Superior temporal gyrus (tissue), 1 donor: ENCODE data around the gene CNTNAP2.

Experiments used
- DNase-seq: peaks from one replicate; pipeline ENCODE4 v3.0.0-alpha.2; 2016; ENCODE audit errors: extremely low spot score

Gene CNTNAP2

GRCh38 chr7:147472556-147472955 is 1356.0 kb downstream of the CNTNAP2 start:
- DNase-seq = no peak

DNA sequence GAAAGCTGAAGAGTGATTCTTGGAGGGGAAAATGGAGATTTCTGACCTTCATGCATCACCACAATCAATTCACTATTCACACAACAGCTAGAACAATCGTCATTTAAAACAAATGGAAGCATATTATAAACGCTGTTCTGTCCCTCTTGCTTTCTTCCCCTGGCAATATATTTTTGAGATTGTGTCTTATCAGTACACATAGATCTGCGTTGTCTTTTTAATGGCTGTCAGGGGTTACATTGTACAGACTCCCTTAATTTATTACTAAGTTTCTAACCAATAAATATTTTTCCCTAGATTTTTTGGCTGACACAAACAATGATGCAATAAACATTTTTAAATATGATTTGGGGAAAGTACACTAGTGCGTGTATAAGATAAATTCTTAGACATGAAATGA is 1358.3 kb downstream of the CNTNAP2 start:
- DNase-seq = no peak

GRCh38 chr7:147477526-147477925 is 1360.9 kb downstream of the CNTNAP2 start:
- DNase-seq = no peak

- no peak for DNase-seq
Observed at GRCh38 chr7:147478796-147479195, 1362.2 kb downstream of the CNTNAP2 start.

DNA sequence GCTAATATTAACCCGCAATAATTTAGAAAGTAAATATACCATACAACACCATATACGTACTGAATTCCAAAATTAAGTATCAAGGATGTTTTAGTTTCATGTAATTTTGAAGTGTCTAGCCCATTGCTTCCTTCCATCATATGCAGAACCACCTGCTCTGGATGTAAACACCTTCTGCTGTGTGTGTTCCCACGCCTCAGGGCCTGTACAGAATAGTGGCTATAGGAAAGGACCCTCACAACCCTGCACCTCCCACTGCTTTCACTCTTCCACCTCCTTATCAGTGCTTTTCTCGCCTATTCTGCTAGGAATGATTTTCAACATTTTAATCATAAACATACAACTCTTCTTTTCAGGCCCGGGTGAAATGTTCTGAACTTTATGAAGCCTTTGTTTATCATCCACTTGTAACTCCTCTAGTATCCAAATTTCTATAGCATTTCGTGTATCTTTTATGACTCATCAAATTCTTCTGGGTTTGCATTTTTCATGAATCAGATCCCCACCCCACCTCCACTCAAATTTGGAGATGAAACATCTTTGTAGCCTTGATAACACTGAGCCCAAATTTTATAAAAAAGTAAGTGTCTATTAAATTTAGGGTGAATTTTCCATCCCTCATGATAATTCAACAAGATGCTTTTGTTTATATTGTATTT is 1367.2 kb downstream of the CNTNAP2 start:
- DNase-seq = no peak

DNA sequence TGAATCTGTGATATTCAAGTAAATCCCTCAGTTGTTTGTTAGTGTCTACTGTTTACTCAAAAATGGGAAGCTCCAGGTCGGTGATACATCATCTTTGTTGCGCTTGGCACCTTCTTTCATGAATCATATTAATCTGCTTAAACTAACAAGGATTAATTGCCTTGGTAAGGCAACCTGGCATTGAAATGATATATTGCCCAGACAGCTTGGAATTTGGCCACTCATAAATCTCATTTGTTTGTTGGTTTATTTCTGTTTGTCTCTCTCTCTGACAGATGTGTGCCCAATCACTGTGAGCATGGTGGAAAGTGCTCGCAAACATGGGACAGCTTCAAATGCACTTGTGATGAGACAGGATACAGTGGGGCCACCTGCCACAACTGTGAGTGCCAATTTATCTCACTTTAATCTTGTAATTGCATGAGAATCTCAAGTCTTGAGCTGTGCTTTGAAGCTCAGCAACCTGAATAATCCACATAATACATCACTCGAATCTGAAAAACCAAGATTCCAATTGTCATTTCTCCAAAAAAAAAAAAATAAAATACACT is 1369.1 kb downstream of the CNTNAP2 start:
- DNase-seq = no peak

DNA sequence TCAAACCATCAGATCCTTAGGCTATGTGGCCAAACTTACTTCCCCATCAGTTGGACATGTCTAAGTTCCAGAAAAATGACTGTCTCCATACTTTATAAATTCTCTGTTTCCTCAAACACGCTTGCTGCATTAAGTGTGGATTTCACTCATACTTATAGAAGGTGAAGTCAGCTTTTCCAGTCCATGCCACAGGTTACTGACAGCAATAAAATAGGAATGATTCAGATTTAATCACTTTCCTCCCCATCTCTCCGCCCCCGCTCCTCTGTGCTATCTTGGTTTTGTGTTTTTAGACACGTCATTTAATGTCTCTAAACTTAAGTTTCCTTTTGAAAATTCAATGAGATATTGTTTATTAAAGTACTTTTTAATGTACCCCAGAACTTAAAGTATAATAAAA is 1376.0 kb downstream of the CNTNAP2 start:
- no peak for DNase-seq

- no peak for DNase-seq
Observed at GRCh38 chr7:147496209-147496608, 1379.6 kb downstream of the CNTNAP2 start.

- DNase-seq = no peak
Observed at GRCh38 chr7:147497246-147497645, 1380.6 kb downstream of the CNTNAP2 start.

- DNase-seq = no peak
Observed at GRCh38 chr7:147498081-147498480, 1381.5 kb downstream of the CNTNAP2 start.

GRCh38 chr7:147509035-147509501 is 1392.5 kb downstream of the CNTNAP2 start:
- DNase-seq = no peak

GRCh38 chr7:147509541-147510200 is 1393.1 kb downstream of the CNTNAP2 start:
- DNase-seq = no peak

GRCh38 chr7:147510201-147510542 is 1393.6 kb downstream of the CNTNAP2 start:
- DNase-seq = no peak

- no peak for DNase-seq
Observed at GRCh38 chr7:147510923-147511322, 1394.3 kb downstream of the CNTNAP2 start.

DNA sequence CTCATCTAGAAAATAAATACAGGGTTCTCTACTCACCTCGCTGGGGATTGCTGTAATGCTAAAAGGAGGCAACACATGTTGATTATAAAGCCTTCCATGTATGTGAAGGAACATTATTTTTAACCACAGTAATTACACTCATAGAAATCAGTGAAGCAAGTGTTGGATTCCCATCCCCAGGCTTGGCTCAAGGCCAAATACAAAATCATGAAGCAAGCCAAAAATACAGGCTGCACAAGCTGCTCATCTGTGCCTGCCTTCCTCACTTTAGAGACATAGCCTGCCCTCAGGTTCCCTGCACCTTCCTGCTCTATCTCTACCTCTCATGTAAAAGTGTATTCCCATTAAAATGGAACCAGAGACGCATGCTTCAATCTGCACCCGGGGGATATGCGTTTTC is 1396.8 kb downstream of the CNTNAP2 start:
- no peak for DNase-seq

- DNase-seq = no peak
Observed at GRCh38 chr7:147516391-147516790, 1399.8 kb downstream of the CNTNAP2 start.

GRCh38 chr7:147519062-147519461 is 1402.5 kb downstream of the CNTNAP2 start:
- no peak for DNase-seq

GRCh38 chr7:147523056-147523455 is 1406.5 kb downstream of the CNTNAP2 start:
- DNase-seq = no peak

DNA sequence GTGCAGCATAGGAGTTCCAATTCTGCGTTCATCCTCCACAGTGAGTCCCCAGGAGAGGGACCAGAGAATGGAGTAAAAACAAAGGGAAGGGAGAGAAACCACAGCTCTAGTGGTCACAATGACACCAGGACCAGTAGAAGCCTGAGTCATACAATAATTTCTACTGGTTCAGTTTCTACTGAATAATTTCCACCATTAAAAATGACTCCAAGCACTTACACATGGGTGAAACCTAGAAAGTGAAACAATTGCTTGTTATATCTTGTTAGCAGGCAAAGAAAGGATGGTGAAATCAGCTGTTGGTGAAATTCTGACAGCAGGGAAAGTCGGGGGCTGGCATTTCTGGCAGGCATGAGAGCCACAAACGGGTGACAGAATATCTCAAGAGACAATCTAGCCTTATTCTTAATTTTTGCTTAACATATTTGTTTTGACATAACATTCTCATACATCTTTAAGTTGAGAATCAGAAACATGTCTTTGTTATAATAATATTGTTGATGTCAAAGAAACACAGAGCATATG is 1408.2 kb downstream of the CNTNAP2 start:
- no peak for DNase-seq

GRCh38 chr7:147525325-147525724 is 1408.7 kb downstream of the CNTNAP2 start:
- no peak for DNase-seq

GRCh38 chr7:147535701-147536111 is 1419.1 kb downstream of the CNTNAP2 start:
- DNase-seq = no peak

- DNase-seq = no peak
Observed at GRCh38 chr7:147539685-147540084, 1423.1 kb downstream of the CNTNAP2 start.

GRCh38 chr7:147540743-147541142 is 1424.1 kb downstream of the CNTNAP2 start:
- no peak for DNase-seq
